Rectal smooth muscle tissue (tissue), 1 donor: ENCODE measurements around the gene PSMB7.
A peak's percentile ranks its signal among the peaks of the same experiment; 100 is the strongest.

Experiments used
- H3K27ac ChIP-seq: one replicate; pipeline ENCODE4 v1.7.0; 2013; ENCODE audit warnings: low read depth, low read length, inconsistent platforms
- H3K27me3 ChIP-seq: one replicate; pipeline ENCODE4 v1.7.0; 2013; ENCODE audit warnings: low read length; ENCODE audit not compliant: control insufficient read depth, insufficient read depth
- H3K36me3 ChIP-seq: one replicate; pipeline ENCODE4 v1.7.0; 2013; ENCODE audit warnings: low read length; ENCODE audit not compliant: control insufficient read depth, insufficient read depth
- H3K4me1 ChIP-seq: one replicate; pipeline ENCODE4 v1.7.0; 2013; ENCODE audit warnings: low read length; ENCODE audit not compliant: control insufficient read depth, insufficient read depth
- H3K4me3 ChIP-seq: one replicate; pipeline ENCODE4 v1.7.0; 2013; ENCODE audit warnings: low read length
- H3K9ac ChIP-seq: one replicate; pipeline ENCODE4 v1.7.0; 2013; ENCODE audit warnings: low read length

The PSMB7 gene

DNA sequence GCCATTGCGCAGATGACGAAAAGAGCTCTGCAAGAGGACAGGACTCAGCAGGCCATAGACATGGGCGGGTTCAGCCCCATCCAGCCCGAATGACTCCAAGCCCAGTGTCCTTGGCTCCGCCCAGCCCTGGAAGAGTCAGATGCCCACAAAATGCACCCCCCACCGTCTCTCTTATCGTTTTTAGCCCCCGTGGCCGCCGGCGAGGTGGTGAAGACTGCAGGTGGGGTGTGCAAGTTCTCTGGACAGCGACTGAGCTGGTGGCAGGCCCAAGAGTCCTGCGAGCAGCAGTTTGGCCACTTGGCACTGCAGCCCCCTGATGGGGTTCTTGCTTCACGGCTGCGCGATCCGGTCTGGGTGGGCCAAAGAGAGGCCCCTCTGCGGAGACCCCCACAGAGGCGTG, 37.1 kb upstream of the PSMB7 start:
- H3K9ac ChIP-seq = no peak overlapping the region
- no peaks in the 10 kb centered on the region for H3K4me1 ChIP-seq
- H3K27me3 ChIP-seq = peaks cover 22% of the 10 kb centered on the region

DNA sequence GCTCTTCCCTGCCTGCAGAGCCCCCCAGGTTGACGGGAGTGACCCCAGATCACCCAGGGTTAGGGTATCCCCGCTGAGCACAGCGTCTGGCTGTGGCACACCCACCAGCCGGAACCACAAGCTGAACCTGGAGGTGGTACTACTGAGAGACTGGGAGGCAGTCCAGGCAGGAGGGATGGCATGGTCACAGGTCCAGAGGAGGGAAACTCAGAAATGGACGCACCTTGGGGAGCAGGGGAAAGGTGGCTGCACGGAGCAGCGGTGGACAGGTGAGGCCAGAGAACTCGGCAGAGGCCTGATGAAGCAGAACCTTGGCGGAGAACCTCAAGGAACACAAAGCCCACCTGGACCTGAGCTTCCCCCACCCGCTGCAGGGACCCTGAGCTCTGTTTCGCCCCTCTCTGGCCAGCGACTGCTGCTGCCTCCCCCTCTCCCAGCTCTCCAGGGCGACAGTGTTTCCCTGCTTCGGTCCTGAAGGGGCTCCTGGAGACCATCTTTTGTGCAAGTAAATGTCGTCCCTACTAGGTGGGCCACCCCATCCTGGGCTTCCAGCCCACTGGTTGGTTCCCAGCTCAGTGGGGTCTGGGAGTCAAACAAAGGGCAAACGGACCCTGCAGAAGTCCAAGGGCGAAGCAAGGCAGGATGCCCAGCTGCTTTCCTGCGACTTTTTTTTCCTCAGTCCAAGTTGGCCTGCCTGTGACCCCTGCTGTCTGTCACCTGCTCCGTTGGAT, 35.9 kb upstream of the PSMB7 start:
- Histone ChIP-seq H3K36me3 (no peaks in the 10 kb centered on the region), H3K27me3 (peaks cover 22% of the 10 kb centered on the region), H3K27ac (no peak overlapping the region), H3K9ac (no peak overlapping the region), H3K4me1 (no peaks in the 10 kb centered on the region), H3K4me3 (no peak overlapping the region)

More for the DNA sequence above, 37.1 kb upstream of the PSMB7 start:
- no peak overlapping the region for H3K4me3 ChIP-seq
- no peak overlapping the region for H3K27ac ChIP-seq
- no peaks in the 10 kb centered on the region for H3K36me3 ChIP-seq

DNA sequence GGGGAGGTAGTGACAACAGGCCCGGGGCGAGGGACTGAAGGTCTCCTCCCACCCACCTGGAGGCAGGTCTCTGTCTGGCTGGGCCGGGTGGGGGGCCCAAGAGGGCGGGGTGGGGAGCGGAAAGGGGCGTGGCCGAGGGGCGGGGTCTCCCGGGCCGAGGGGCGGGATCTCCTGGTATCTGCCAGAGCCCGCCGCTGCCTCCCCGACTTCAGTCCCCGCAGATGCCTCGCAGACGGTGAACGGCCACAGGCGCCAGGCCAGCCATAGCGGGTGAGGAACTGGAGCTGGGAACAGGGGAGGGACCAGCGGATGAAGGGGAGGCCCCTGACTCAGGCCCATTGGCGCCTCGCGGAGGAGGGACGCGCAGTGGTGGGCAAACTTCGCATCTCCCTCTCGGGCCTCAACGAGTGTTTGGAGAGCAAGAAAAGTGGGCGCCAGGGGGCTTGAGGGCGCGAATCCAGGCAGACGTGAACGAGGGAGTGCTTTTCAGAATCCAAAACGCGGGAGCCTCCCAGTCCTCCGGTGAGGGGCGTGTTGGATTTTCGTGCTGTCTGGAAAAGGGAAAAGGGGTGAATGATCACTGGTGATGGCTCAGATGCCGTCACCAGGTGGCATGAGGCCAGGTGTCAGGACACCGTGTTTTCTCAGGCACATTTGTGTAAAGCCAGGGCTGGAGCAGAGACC, 35.1 kb upstream of the PSMB7 start, which contains the start of gene ADGRD2:
ADGRD2 (plus strand) TSS at position 211 of the 684 bp plus-strand sequence. CDS start 1,216 bp downstream, outside the sequence.
- Histone ChIP-seq H3K36me3 (no peaks in the 10 kb centered on the region), H3K9ac (no peak within 1 kb of the TSS), H3K27ac (no peak within 1 kb of the TSS), H3K4me1 (no peaks in the 10 kb centered on the region), H3K4me3 (peak within 1 kb of the TSS; percentile 16), H3K27me3 (peaks cover 22% of the 10 kb centered on the region)

DNA sequence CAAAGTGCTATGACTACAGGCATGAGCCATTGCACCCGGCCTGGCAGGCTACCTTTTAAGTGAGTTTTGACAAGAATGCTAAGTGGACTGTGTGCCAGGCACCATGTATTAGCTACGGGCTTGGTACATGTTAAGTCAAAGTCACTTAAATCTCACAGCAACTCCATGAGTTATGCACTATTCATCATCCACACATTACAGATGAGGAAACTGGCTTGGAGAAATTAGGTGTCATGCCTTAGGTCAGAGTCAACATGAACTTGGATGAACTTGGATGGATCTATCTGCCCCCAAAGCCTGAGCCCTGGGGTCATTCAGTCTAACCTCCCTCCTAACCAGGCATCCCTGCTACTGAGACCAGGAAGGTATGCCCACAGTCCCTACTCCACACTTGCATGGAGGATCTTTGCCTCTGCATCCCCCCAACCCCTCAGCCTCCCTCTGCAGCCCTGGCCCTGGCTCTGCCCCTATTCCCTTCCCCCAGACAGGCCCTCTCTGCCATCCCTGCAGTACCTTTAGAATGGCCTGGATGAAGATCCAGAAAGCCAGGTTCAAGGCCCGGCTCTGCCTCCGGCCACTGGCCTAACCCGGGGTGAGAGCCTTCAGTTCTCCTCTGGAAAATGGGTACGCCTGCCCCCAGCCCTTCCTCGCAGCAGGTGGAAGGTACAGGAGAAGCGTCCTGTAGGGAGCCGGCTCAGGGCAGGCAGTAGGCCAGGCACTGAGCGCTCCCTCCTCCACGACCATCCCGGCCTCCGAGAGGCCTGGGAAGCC, 34.3 kb upstream of the PSMB7 start:
- H3K4me3 ChIP-seq = no peak overlapping the region
- no peak overlapping the region for H3K9ac ChIP-seq
- no peaks in the 10 kb centered on the region for H3K36me3 ChIP-seq
- peaks cover 22% of the 10 kb centered on the region for H3K27me3 ChIP-seq
- no peaks in the 10 kb centered on the region for H3K4me1 ChIP-seq
- no peak overlapping the region for H3K27ac ChIP-seq

DNA sequence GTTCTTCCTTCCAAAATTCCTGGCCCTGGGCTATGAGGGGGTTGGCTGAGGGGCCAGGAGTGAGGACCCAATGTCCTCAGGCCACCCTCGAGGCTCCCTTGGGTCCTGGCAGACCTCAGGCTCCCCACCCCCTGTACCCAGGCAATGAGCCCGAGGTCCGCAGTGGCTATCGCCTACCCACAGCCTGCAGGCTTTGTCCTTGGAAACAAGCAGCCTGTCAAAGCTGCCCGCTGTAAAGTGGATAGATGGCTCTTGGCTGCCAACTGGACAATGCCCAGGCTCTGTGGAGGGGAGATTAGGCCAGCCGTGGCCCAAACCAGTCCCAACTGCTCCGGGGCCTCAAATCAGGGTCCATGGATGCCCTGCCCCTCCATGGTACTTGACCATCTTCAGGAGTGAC, 32.8 kb upstream of the PSMB7 start:
- H3K4me1 ChIP-seq = no peaks in the 10 kb centered on the region
- H3K4me3 ChIP-seq = no peak overlapping the region
- H3K36me3 ChIP-seq = no peaks in the 10 kb centered on the region
- no peak overlapping the region for H3K27ac ChIP-seq
- no peak overlapping the region for H3K9ac ChIP-seq
- H3K27me3 ChIP-seq = peaks cover 20% of the 10 kb centered on the region

DNA sequence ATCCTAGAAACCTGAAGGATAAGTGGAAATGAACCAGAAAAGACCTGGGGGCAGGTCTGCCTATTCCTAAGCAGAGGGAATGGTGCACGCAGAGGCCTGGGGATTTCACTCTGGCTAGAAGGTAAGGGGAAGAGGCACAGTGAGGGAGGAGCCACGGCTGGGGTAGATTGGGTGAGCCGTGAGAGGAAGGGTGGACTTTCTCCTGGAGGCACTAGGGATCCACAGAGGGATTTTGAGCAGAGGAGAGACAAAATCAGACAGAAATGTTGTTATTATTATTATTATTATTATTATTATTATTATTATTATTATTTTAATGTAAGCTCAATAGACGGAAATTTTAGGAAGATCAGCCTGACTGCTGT, 32.0 kb upstream of the PSMB7 start:
- no peaks in the 10 kb centered on the region for H3K36me3 ChIP-seq
- H3K27me3 ChIP-seq = peaks cover 13% of the 10 kb centered on the region
- H3K27ac ChIP-seq = no peak overlapping the region
- no peak overlapping the region for H3K4me3 ChIP-seq
- no peaks in the 10 kb centered on the region for H3K4me1 ChIP-seq
- H3K9ac ChIP-seq = no peak overlapping the region

DNA sequence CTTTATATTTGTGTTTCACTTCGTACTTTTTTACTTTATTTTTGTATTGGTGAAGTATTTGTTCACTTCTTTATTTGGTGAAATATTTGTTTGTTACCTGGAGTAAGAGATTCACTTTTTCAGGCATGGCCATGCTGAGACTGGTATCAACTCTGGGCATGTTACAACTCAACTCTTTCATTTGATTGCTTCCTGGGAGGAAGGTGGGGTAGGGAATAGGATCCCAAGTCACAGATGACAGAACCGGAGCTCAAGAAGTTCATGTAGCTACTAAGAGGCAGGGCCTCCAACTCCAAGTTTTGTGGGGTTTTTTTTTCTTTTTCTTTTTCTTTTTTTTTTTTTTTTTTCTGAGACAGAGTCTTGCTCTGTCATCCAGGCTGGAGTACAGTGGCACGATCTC, 28.9 kb upstream of the PSMB7 start:
- H3K4me3 ChIP-seq = no peak overlapping the region
- no peak overlapping the region for H3K9ac ChIP-seq
- no peaks in the 10 kb centered on the region for H3K36me3 ChIP-seq
- H3K27ac ChIP-seq = no peak overlapping the region
- H3K4me1 ChIP-seq = no peaks in the 10 kb centered on the region
- no peaks in the 10 kb centered on the region for H3K27me3 ChIP-seq

DNA sequence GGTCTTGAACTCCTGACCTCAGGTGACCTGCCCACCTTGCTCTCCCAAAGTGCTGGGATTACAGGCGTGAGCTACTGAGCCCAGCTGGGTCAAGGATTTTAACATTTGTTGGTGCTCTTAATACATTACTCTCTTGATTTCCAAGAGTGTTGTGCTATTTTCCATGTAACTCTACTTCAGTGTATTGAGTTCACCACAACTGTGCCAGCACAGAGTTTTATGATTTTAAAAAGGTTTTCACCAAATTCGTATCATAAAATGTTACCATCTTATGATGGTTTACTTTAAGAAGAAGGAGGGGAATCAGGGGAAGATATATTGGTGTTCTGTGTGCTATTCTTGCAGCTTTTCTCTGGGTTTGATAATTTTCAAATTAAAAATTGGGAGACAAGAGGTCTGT, 28.4 kb upstream of the PSMB7 start:
- H3K27me3 ChIP-seq = no peaks in the 10 kb centered on the region
- no peak overlapping the region for H3K9ac ChIP-seq
- H3K4me3 ChIP-seq = no peak overlapping the region

DNA sequence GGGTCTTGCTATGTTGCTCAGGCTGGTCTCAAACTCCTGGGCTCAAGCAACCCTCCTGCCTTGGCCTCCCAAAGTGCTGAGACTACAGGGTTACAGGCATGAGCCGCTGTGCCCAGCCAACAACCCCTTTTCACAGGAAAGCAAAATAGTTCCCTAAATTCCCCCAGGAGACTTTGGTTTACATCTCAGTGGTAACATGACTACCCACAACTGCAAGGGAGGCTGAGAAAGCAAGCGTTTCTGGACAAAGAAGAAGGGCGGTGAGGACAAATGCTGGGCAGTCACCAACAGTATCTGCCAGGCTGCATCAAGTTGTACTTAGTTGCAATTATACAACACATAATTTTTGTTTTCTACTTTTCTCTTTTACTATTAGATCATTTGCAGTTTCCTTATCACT, 27.6 kb upstream of the PSMB7 start:
- Histone ChIP-seq H3K27ac (no peak overlapping the region), H3K27me3 (no peaks in the 10 kb centered on the region), H3K4me1 (no peaks in the 10 kb centered on the region), H3K36me3 (no peaks in the 10 kb centered on the region), H3K4me3 (no peak overlapping the region), H3K9ac (no peak overlapping the region)

More for the DNA sequence above, 28.4 kb upstream of the PSMB7 start:
- Histone ChIP-seq H3K4me1 (no peaks in the 10 kb centered on the region), H3K27ac (no peak overlapping the region), H3K36me3 (no peaks in the 10 kb centered on the region)

DNA sequence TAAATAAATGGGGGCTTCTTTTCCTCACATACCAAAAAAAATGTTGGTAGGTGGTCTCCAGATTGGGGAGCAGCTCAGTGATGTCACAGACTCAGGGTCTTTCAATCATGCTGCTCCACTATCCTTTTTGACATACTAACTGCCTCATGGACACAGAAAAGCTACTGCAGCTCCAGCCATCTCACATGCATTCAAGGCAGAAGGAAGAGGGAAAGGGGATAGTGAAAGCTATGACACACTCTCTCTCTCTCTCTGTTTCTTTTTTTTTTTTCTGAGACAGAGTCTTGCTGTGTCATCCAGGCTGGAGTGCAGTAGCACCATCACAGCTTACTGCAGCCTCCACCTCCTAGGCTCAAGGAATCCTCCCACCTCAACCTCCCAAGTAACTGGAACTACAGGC, 27.1 kb upstream of the PSMB7 start:
- H3K27me3 ChIP-seq = no peaks in the 10 kb centered on the region

DNA sequence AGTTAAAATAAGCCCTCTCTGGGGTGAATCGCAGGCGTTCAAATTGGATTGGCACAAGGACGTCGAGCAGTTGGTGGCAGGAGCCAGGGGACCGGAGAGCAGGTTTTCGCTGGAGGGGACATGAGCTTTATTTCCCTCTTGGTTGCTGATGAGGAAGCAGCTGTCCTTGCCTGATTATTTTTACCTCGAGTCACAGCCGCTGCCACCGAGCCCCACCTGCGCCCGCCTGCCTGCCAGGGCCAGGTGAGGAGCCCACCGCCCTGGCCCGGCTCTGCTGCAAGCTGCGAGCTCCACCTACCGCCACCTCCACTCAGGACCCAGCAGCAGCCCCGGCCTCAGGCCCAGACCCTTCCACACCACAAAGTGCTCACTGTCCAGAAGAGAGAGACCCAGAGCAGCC, 26.0 kb upstream of the PSMB7 start:
- Histone ChIP-seq H3K36me3 (no peaks in the 10 kb centered on the region), H3K27ac (no peak overlapping the region), H3K27me3 (no peaks in the 10 kb centered on the region), H3K4me1 (no peaks in the 10 kb centered on the region), H3K4me3 (no peak overlapping the region), H3K9ac (no peak overlapping the region)

More for the DNA sequence above, 27.1 kb upstream of the PSMB7 start:
- no peak overlapping the region for H3K27ac ChIP-seq
- no peaks in the 10 kb centered on the region for H3K36me3 ChIP-seq
- no peak overlapping the region for H3K4me3 ChIP-seq
- no peak overlapping the region for H3K9ac ChIP-seq
- H3K4me1 ChIP-seq = no peaks in the 10 kb centered on the region

DNA sequence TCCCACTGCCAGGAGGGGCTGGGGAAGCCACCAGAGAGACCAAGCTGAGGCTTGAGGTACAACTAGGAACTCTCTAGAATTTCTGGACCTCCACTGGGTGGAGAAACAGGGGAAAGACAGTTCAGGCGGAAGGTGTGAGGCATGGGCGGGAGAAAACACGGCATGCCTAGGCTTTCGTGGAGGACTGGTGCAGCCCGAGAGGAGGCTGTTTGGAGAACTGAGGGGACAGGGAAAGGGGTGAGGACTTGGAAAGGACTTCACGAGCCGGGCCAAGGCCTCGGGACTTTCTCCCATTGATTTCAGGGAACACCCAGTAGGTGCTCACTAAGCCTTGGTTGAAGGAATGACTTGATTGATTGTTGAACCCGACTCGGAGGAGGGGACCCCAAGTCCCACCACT, 25.5 kb upstream of the PSMB7 start:
- H3K27me3 ChIP-seq = no peaks in the 10 kb centered on the region
- no peak overlapping the region for H3K27ac ChIP-seq
- no peak overlapping the region for H3K4me3 ChIP-seq
- H3K9ac ChIP-seq = no peak overlapping the region
- no peaks in the 10 kb centered on the region for H3K4me1 ChIP-seq
- no peaks in the 10 kb centered on the region for H3K36me3 ChIP-seq
